GM19238 (cell line): Measurements from ENCODE around the gene ITGB7.
A peak's percentile ranks its signal among the peaks of the same experiment; 100 is the strongest.
"Not testable (repeated sequence)": the region's sequence is repeated elsewhere in the genome, so short reads cannot be mapped to it uniquely, and the experiment has no call there.

ENCODE experiments used
- DNase-seq: peaks from one replicate; pipeline ENCODE4 v3.0.0; 2011; ENCODE audit warnings: low spot score; ENCODE audit not compliant: insufficient read length

ITGB7 gene

GRCh38 chr12:53218551-53219291 lies 11.7 kb upstream of the ITGB7 start:
- DNase-seq: no peak

DNA sequence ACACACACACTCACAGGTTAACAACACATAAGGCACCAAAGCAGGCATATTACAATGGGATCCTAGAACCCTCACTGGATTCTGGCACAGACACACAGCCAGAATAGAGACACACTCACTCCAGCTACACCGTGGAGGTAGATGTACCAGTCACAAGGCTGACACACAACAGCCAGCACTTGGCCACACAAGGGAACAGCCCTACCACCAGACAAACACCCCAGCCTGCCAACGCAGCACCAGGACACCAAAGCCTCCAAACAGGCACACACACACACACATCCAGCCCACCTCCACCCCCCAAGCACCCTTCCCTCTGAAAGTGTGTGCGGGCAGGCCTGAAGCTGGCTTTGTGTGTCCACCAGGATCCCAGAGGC lies 10.9 kb upstream of the ITGB7 start:
- no peak for DNase-seq

- no peak for DNase-seq
These were observed 10.2 kb upstream of the ITGB7 start for GRCh38 chr12:53217051-53217930.

DNA sequence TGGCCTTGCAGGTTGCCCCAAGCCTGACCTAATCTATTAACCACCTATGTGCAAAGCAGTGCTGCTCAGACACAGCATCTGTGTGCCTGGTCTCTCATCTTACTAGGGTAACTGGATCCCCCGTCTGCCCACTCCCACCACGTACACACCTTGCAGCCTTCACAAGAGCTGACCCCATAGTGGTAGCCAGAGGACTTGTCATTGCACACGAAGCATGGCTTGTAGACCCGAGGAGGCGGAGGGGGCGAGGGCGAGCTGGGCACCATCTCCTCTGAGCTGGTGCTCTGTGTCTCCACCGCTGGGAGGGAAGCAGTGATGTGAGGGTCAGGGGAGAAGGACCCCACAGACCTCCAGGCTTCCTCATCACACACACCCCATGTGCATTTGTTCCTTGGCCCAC lies 8.4 kb upstream of the ITGB7 start:
- DNase-seq: no peak

GRCh38 chr12:53214687-53215455 lies 7.8 kb upstream of the ITGB7 start:
- DNase-seq: no peak

DNA sequence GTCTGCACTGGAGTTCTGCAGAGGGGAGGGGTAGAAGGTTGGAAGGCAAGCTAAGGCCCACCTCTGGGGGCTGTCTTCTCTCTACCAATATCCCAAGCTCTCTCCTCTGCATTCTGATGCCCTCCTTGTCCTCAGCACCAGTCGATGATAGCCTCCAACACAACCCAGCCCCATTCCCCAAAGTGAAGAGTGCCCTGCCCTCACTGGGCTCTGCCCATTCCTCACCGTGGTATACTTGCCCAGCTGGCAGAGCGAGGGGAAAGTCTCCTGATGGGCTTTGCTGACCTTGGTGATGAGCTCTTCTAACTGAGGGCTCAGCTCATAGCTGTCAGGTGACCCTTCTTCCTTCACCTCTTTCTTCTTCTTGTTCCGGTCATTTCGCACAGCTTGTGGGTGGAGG lies 7.2 kb upstream of the ITGB7 start:
- DNase-seq: no peak

DNA sequence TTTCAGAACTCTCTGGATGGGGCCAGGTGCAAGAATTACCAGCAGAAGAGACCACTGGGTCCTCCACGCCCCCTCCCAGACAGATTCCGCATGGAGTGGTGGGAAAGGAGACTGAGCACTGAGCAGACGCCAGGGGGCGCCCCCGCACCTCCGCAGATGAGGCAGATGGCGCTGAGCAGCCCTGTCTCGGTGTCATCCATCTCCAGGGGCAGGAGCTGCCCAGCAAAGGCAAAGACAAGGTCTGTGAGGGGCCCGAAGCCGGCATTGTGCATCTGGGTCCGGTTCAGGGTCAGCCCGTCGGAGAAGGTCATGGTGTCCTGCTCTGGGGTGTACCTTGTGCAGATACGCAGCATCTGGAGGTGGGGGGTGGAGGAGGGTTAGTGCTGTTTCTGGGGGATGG lies 6.3 kb upstream of the ITGB7 start:
- peak; percentile 82 for DNase-seq

DNA sequence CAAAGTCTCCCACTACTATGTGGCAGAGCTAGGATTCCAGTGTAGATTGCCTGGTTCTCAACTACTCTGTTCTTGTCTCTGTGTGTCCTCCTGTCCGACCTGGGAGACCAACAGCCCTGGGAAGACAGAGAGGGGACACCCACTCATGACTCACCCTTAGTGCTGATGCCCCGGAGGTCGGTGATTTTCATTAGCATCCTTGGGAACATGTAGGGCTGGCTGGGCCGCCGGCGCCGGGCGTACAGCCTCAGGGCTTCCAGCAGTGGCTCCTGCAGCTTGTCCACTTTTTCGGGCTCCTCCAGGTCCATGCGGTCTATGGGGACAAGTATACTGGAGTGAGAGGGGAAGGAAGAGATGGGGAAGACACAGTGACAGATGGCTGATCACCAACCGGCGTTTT lies 5.9 kb upstream of the ITGB7 start:
- DNase-seq: no peak

DNA sequence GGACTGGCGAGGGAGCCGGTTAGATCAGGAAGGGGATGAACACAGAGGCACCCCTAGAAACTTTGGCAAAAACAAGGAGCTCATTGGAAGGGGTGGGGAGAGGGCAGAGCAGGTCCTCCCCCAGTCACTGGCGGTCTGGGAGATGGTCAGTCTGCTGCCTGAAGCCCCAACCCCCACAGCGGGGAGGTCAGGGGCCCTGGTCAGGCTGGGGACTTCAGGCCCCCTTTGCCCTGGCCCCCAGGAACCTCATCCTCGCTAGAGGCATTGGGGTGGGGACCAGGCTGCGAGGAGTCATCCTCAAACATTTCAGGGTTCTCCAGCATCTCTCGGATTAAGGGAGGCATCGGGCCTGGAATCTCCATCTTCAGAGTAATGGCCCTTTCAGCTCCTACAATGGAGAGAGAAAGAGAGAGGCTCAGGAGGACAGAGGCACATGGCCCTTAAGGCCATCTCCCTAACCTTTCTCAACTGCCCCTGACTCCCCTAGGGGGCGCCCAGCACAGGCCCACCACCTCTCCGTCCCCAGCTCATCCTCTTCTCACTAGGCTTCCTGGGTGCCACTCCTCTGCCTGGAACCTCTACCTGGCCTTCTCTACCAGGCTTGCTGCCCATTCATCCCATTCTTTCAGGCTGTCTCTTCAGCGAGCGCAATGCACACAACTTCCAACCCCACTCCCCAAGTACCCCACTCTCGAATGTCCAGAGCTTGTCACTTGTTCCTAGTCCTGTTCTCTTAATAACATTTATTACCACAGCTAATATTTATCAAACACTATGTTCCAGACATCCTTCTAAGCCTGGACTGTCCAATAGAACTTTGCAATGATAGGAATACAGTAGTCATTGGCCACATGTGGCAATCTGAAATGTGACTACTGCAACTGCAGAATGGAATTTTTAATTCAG lies 4.7 kb upstream of the ITGB7 start:
- DNase-seq: no peak

GRCh38 chr12:53210843-53211242 lies 3.8 kb upstream of the ITGB7 start:
- no peak for DNase-seq

GRCh38 chr12:53208877-53209463 lies 1.9 kb upstream of the ITGB7 start:
- peak; percentile 71 for DNase-seq

DNA sequence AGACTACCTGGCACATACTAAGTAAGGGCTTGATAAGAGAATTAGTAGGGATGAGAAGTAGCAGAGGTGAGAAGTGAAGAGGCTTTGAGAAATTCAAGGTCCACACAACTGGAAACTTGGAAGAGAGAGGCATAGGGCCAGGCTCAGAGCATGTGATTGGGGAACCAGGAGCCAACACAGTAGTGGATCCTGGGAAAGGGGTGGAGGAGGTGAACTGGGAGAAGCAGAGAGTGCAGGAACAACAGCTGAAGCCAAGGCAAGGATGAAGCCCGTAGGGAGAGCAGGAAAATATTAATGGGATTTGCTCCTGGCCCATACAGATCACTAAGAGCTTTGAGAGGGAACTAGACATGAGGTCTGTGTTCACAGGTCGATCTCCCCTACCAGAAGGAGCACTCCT lies 1.4 kb upstream of the ITGB7 start:
- no peak for DNase-seq

DNA sequence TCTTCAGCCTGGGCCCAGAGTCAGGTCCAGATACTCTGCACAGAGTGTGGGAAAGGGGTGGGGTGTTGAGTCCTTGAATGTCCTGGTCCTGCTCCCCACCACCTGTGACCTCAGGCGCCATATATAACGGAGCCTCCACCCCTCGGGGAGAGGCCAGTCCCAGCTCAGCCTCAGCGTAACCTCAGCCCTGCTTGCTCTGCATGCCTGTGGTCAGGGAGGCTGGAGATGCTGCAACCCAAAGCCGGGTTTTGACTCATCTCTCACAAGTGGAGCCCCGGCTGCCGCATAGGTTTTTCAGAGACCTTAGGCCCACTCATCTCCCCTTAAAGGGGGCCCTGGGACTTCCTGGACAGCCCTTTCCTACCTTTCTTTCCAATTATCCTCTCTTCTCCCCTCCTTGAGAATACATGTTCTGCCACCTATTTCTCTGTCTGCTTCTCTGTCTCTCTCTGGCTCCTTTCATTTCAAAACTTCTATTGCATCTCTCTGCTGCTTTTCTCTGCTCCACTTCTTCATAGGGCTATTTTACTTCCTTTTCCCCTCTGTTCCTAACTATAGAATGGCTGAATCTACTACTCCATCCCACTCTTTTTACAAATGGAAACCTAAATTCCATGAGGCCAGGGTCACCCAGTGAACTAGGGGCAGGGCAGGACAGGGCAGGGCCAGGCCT lies 1.2 kb downstream of the ITGB7 start:
- peak; percentile 73 for DNase-seq

DNA sequence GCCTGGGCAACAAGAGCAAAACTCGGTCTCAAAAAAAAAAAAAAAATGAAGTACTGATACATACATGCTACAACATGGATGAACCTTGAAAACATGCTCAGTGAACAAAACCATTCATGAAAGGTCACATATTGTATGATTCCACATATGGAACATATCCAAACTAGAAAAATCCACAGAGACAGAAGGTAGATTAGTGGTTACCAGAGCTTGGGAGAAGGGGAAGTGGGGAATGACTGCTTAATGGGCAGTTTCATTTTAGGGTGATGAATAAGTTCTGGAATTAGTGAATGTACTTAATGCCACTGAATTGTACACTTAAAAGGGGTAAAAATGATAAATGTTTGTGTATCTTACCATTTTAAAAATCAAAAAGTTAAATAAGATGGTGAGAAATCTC lies 2.7 kb downstream of the ITGB7 start:
- no peak for DNase-seq

- DNase-seq: not testable (repeated sequence)
These were observed 4.7 kb downstream of the ITGB7 start for GRCh38 chr12:53202316-53202715.

DNA sequence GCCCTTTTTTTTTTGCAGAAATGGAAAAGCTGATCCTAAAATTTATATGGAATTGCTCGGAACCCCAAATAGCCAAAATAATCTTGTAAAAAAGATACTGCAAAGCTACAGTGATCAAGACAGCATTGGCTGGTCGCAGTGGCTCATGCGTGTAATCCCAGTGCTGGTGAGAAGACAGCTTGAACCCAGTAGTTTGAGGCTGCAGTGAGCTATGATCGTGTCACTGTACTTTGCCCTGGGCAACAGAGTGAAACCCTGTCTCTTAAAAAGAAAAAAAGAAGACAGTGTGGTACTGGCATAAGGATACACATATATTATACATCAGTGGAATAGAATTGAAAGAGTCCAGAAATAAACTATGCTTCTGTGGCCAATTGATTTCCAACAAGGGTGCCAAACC lies 5.4 kb downstream of the ITGB7 start:
- DNase-seq: no peak

GRCh38 chr12:53201177-53201541 lies 5.9 kb downstream of the ITGB7 start:
- DNase-seq: no peak

DNA sequence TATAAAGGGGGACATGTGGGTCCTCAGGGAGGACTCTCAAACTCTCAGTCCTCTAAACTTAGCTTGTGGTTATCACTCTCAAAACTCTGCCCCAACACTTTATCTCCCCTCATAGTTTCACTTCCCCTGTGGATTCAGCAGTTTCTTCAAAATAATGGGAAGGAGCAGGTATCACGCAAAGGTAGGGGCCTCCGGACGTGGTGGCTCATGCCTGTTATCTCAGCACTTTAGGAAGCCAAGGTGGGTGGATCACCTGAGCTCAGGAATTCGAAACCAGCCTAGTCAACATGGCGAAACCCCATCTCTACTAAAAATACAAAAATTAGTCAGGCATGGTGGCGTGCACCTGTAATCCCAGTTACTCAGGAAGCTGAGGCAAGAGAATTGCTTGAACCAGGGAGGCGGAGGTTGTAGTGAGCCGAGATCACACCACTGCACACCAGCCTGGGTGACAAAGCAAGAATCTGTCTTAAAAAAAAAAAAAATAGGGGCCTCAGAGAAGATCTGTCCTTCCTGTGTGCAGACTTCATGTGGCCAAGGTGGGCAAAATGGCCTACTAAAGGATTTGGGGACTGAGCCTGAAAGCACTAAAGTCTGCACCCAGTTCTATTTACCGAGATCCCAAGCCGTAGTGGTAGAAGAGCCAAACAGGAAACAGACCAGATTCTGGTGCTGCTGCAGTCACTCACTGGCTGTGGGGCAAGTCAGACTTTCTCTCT lies 6.4 kb downstream of the ITGB7 start:
- DNase-seq: peak; percentile 73

DNA sequence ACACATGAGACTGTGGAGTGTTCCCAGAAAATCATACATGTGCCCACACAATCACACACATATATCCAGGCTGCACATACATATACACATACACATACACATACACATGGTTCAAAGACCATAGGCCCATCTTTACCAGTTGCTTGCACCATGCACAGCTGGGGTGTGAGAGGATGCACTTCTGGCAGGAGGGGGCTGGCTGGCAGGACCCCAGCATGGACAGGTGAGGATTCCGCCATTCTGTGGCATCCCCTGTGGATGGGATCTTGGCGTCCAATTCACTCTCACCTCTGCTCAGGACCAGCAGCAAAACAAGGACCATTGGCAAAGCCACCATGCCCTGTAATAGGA lies 7.0 kb downstream of the ITGB7 start:
- DNase-seq: no peak

DNA sequence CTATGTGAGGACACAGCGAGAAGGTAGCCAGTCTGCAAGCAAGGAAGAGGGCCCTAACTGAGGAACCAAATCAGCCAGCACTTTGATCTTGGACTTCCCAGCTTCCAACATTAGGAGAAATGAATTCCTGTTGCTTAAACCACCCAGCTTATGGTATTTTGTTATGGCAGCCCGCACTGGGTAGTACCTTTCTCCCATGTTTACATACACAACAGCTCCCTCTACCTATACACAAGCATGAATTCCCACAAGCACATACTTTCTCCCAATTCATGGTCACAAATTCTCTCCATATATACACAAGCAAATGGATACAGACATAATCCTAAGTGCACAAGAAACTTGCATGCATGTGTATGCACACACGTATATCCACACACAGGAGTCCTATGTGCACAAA lies 7.4 kb downstream of the ITGB7 start:
- no peak for DNase-seq
